Panc1 (cell line): ENCODE data around the gene VSIG2. TPM values are rescaled to one million over a fixed set of nuclear protein-coding genes. Genes with fewer than 3 reads are reported as not detected.

Source experiments
- ATAC-seq: fragments of 200-7000 bp; cut with Tn5 transposase; 2 replicates; pipeline ENCODE4 v1.9.1; 2020; ENCODE audit warnings: mild to moderate bottlenecking, moderate library complexity
- BruUV-seq: library from RNA; stranded (reverse); fragments of 400-500 nt; replicated peaks from 2 replicates; lab custom pipeline; 2021; lab: Mats Ljungman, UMichigan
- CTCF ChIA-PET: fragments of 300-600 bp; sonication (Branson Sonifier 250); formaldehyde crosslinking; loops from one replicate; lab custom pipeline; 2022; ENCODE audit warnings: antibody characterized with exemption; lab: Charles Lee
- POLR2A ChIA-PET: fragments of 300-600 bp; sonication (Branson Sonifier 250); formaldehyde crosslinking; loops from one replicate; lab custom pipeline; 2022; ENCODE audit warnings: antibody characterized with exemption; lab: Charles Lee
- DNase-seq: peaks from one replicate; pipeline ENCODE4 v3.0.0-alpha.2; 2010; ENCODE audit warnings: low read depth, low spot score
- H3K27ac ChIP-seq: 2 replicates; pipeline ENCODE4 v1.5.1; 2011; ENCODE audit warnings: mild to moderate bottlenecking, low read length, inconsistent platforms
- H3K27me3 ChIP-seq: fragments of 200-500 bp; sonication (Bioruptor generic); 2 replicates; pipeline ENCODE4 v1.6.0; 2014; ENCODE audit warnings: low read length, inconsistent platforms; ENCODE audit not compliant: control insufficient read depth, insufficient read depth
- H3K36me3 ChIP-seq: fragments of 200-500 bp; sonication (Bioruptor generic); 2 replicates; pipeline ENCODE4 v1.5.1; 2014; ENCODE audit warnings: inconsistent platforms, mild to moderate bottlenecking, low read length, moderate library complexity; ENCODE audit not compliant: control insufficient read depth, insufficient read depth
- H3K4me1 ChIP-seq: 2 replicates; pipeline ENCODE4 v1.5.1; 2011; ENCODE audit warnings: inconsistent platforms, mild to moderate bottlenecking, low read length, moderate library complexity; ENCODE audit not compliant: control insufficient read depth, insufficient read depth
- H3K4me3 ChIP-seq, 2 experiments: 2 replicates each; pipeline ENCODE4 v1.5.1; 2011 to 2012; ENCODE audit warnings: low read depth in 2 of 2, low read length in 2 of 2, mild to moderate bottlenecking in 2 of 2, inconsistent platforms in 1 of 2, moderate library complexity in 1 of 2
- H3K9me3 ChIP-seq: fragments of 200-500 bp; sonication (Bioruptor generic); 2 replicates; pipeline ENCODE4 v1.5.1; 2014; ENCODE audit warnings: low read depth, mild to moderate bottlenecking, inconsistent platforms, low read length, moderate library complexity; ENCODE audit not compliant: control insufficient read depth, insufficient read depth
- POLR2AphosphoS5 ChIP-seq: IDR thresholded peaks from 2 replicates; pipeline ENCODE4 v1.6.1; 2012; ENCODE audit warnings: mild to moderate bottlenecking, low read depth, low read length, moderate library complexity
- REST ChIP-seq, 2 experiments: IDR thresholded peaks; 2 replicates each; pipeline ENCODE4 v1.6.1; 2011 to 2012; ENCODE audit warnings: low read depth in 2 of 2, control low read depth in 1 of 2, low read length in 1 of 2, mild to moderate bottlenecking in 1 of 2, moderate library complexity in 1 of 2; ENCODE audit not compliant: insufficient read depth in 1 of 2
- SIN3A ChIP-seq: IDR thresholded peaks from 2 replicates; pipeline ENCODE4 v1.6.1; 2012; ENCODE audit warnings: low read depth, mild to moderate bottlenecking, low read length, moderate library complexity, borderline replicate concordance; ENCODE audit not compliant: insufficient read depth
- TCF7L2 ChIP-seq: IDR thresholded peaks from 2 replicates; pipeline ENCODE4 v1.6.1; 2011; ENCODE audit warnings: mild to moderate bottlenecking, low read depth, low read length, inconsistent platforms
- in situ Hi-C: cut with HindIII; loops from 2 replicates; pipeline ENCODE4 v1.10.0; 2016; ENCODE audit warnings: low sequenced_read_pairs, low pct_unique_long_range_greater_than_20kb
- intact Hi-C: fragments of 100-400 bp; cut with micrococcal nuclease; formaldehyde crosslinking; loops from one replicate; pipeline ENCODE4 v1.10.0; 2022; ENCODE audit not compliant: unreplicated experiment
- total RNA-seq: library from RNA; stranded (reverse); gene quantifications from one replicate; pipeline ENCODE4 v1.2.1, GENCODE V29; 2021; ENCODE audit not compliant: unreplicated experiment
- TF ChIP-seq, protein P1 (sequence below): fragments of 450-650 bp; IDR thresholded peaks from 2 replicates; pipeline ENCODE4 v1.5.1; 2017; ENCODE audit warnings: mild to moderate bottlenecking

The VSIG2 gene
- total RNA-seq, 1 experiment from 2014 or later = not detected

DNA sequence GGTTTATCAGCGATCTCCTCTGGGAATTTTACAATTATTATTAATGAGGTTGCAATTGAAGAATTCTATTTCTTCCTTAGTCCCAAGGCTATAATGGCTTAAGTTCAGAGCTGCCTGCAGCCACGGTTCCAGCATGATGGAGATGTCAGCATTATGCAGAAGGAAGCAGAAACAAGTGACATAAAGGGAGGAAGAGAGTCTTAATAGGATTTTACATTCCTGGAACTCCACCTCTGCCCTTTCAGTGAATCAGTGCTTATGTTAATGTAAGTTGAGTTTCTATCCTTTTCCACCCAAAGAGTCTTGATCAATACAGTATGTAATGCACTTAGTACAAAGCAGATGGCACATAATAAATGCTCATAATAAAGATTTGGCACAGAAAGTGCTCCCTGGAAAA lies 23.9 kb downstream of the VSIG2 start:
- H3K27ac ChIP-seq = no peak overlapping the region
- ATAC-seq (no peak), DNase-seq (no peak)
- BruUV-seq = no TSS peak
- in situ Hi-C loops = no loop called here
- intact Hi-C loops = no loop called here
- no peaks in the 10 kb centered on the region for H3K4me1 ChIP-seq
- ChIA-PET CTCF (interaction anchor here (0.6 kb wide), 1 partner anchor 38 kb away, joined by 7 read pairs; no protein-coding TSS in a partner anchor), POLR2A (no interaction called here)
- H3K36me3 ChIP-seq = no peaks in the 10 kb centered on the region
- no peaks in the 10 kb centered on the region for H3K9me3 ChIP-seq
- H3K4me3 ChIP-seq = no peak overlapping the region
- TF ChIP-seq REST (IDR thresholded peaks at IDR 0.05; ENCODE audit: insufficient read depth in 1 of 2, low read depth in 2 of 2, low read length in 1 of 2) (no peak), TCF7L2 (no peak), SIN3A (no peak), POLR2AphosphoS5 (no peak)
- TF ChIP-seq, protein P1, sequence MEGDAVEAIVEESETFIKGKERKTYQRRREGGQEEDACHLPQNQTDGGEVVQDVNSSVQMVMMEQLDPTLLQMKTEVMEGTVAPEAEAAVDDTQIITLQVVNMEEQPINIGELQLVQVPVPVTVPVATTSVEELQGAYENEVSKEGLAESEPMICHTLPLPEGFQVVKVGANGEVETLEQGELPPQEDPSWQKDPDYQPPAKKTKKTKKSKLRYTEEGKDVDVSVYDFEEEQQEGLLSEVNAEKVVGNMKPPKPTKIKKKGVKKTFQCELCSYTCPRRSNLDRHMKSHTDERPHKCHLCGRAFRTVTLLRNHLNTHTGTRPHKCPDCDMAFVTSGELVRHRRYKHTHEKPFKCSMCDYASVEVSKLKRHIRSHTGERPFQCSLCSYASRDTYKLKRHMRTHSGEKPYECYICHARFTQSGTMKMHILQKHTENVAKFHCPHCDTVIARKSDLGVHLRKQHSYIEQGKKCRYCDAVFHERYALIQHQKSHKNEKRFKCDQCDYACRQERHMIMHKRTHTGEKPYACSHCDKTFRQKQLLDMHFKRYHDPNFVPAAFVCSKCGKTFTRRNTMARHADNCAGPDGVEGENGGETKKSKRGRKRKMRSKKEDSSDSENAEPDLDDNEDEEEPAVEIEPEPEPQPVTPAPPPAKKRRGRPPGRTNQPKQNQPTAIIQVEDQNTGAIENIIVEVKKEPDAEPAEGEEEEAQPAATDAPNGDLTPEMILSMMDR = no peak
- H3K27me3 ChIP-seq = peaks cover 19% of the 10 kb centered on the region

GRCh38 chr11:124727474-124727873 lies 24.6 kb downstream of the VSIG2 start:
- in situ Hi-C loops (no loop called here), intact Hi-C loops (no loop called here)
- CTCF ChIA-PET = no interaction called here
- Histone ChIP-seq H3K4me1 (no peaks in the 10 kb centered on the region), H3K4me3 (no peak overlapping the region), H3K27me3 (peaks cover 22% of the 10 kb centered on the region), H3K27ac (no peak overlapping the region), H3K36me3 (no peaks in the 10 kb centered on the region), H3K9me3 (no peaks in the 10 kb centered on the region)
- TF ChIP-seq POLR2AphosphoS5 (no peak), REST (IDR thresholded peaks at IDR 0.05; ENCODE audit: insufficient read depth in 1 of 2, low read depth in 2 of 2, low read length in 1 of 2) (no peak), TCF7L2 (no peak), SIN3A (no peak)
- TF ChIP-seq, protein P1 = no peak
- no TSS peak for BruUV-seq
- POLR2A ChIA-PET = no interaction called here
- no peak for DNase-seq
- no peak for ATAC-seq
